BLaER1 treated with 17β-estradiol and CSF1 and Interleukin-3, amounts not matched to agents 10 nM and 100 nM (cell line): ENCODE data around the gene SDCCAG8.

Experiments used
- H3K27ac ChIP-seq, 11 experiments: shearing (Covaris generic); formaldehyde crosslinking; 2 replicates each; pipeline ENCODE4 v1.8.1; 2022
- H3K27me3 ChIP-seq, 11 experiments: shearing (Covaris generic); formaldehyde crosslinking; 2 replicates each; pipeline ENCODE4 v1.8.1; 2022
- H3K36me3 ChIP-seq, 11 experiments: shearing (Covaris generic); formaldehyde crosslinking; 2 replicates each; pipeline ENCODE4 v1.8.1; 2022
- H3K4me1 ChIP-seq, 10 experiments: shearing (Covaris generic); formaldehyde crosslinking; 2 replicates each; pipeline ENCODE4 v1.8.1; 2022
- H3K4me2 ChIP-seq, 11 experiments: shearing (Covaris generic); formaldehyde crosslinking; 2 replicates each; pipeline ENCODE4 v1.8.1; 2022
- H3K4me3 ChIP-seq, 10 experiments: shearing (Covaris generic); formaldehyde crosslinking; 2 replicates each; pipeline ENCODE4 v1.8.1; 2022
- H3K9ac ChIP-seq, 11 experiments: shearing (Covaris generic); formaldehyde crosslinking; 2 replicates each; pipeline ENCODE4 v1.8.1; 2022
- H3K9me3 ChIP-seq, 11 experiments: shearing (Covaris generic); formaldehyde crosslinking; replicated peaks in 1 of 11; 2 replicates each; pipeline ENCODE4 v1.8.1; 2022
- H4K20me1 ChIP-seq, 11 experiments: shearing (Covaris generic); formaldehyde crosslinking; 2 replicates each; pipeline ENCODE4 v1.8.1; 2022
- Cebpa-rat ChIP-seq, 11 experiments: shearing (Covaris generic); IDR thresholded peaks; 2 replicates each; pipeline ENCODE4 v1.8.1; 2022

Gene SDCCAG8

DNA sequence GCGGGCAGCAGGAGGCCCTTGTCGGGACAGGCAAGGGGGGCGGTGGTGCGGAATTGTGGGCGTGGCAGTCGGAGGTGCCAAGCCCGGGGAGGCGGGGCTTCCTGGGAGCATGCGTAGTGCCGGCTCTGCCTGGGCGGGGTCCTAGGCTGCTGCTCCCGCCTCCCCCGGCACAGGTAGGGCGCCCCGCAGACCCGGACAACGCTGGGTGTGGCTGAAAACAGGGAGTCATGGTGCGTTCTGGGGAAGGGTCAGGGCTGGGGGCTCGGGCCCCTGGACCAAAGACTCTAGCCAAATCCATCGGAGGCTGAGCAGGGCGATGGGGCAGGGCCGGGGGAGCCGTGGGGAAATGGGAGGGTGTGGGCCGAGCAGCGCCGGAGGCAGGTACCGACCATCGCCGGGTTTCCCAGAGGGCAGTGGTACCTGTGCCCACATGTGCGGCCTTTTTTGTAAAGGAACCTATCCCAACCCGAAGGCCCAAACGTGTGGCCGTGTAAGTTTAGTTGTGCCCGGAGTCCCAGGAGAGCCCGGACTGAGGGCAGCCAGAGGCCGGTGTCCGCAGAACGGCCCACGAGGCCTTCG lies 231.9 kb downstream of the SDCCAG8 start:
- Histone ChIP-seq H3K4me1 (peaks cover 7 to 20% (median 17%) of the 10 kb centered on the region in 10 experiments), H3K4me2 (no peak overlapping the region), H3K9me3 (peaks cover 0 to 10% (median 8%) of the 10 kb centered on the region in 11 experiments; a peak in 13 of 22 replicates), H3K27me3 (peaks cover 9 to 15% (median 12%) of the 10 kb centered on the region in 11 experiments), H3K9ac (no peak overlapping the region), H4K20me1 (peaks cover 0 to 21% (median 0%) of the 10 kb centered on the region in 11 experiments; a peak in 7 of 22 replicates), H3K36me3 (peaks cover 0 to 49% (median 4%) of the 10 kb centered on the region in 11 experiments; a peak in 12 of 22 replicates), H3K4me3 (no peak overlapping the region), H3K27ac (no peak overlapping the region)
- no peak for TF ChIP-seq Cebpa-rat (IDR thresholded peaks at IDR 0.05)

DNA sequence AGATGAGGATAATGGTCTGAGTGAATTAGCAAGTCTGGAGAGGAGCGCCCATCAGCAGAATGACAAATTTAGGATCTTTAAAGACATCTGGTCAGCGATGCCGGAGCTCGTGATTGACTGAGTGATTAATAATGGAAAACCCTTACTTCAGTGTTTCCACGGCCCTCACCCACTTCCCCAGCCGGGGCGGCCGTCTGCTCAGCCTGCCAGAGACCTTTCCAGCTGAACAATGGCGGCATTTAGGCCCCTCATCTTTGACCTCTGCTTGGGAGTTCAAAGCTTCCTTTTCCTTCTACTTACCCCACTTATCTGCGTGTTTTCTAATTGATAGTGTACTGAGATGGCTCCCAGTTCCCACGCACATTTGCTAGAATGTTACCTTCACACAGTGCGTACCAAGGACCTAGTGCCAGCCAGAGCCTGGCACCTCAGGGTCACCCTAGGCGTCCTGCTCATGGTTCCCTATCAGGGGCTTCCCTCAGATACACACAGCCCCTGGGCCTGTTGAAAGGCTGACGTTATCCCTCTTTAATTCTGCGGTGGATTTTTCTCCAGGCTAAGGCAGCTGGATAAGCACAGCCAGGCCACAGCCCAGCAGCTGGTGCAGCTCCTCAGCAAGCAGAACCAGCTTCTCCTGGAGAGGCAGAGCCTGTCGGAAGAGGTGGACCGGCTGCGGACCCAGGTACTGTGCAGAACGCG lies 232.8 kb downstream of the SDCCAG8 start:
- no peak overlapping the region for H3K27ac ChIP-seq

DNA sequence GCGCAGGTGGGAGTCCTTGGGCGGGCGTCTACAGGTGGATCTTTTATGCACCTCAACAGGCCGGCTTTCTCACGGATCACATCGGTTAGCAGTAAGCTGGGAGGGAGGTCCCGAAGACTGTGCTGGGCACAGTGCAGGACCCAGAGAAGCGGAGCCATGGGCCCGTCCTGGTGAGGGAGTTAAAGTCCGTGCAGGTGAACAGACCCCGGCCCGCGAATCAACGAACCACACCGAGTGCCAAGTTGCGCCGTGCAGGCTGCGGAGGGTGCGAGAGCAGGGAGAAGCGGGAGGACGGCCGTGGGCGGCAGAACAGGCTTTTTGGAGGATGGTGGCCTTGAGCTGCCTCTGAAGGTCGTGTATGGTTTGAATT lies 233.3 kb downstream of the SDCCAG8 start:
- Histone ChIP-seq H4K20me1 (peaks cover 0 to 7% (median 0%) of the 10 kb centered on the region in 11 experiments; a peak in 3 of 22 replicates), H3K9me3 (peaks cover 0 to 10% (median 8%) of the 10 kb centered on the region in 11 experiments; a peak in 13 of 22 replicates), H3K4me3 (no peak overlapping the region), H3K27ac (no peak overlapping the region), H3K36me3 (peaks cover 0 to 45% (median 4%) of the 10 kb centered on the region in 11 experiments; a peak in 12 of 22 replicates), H3K9ac (no peak overlapping the region), H3K4me2 (no peak overlapping the region), H3K27me3 (peaks cover 0 to 1% (median 0%) of the 10 kb centered on the region in 11 experiments; a peak in 4 of 22 replicates), H3K4me1 (peaks cover 6 to 25% (median 21%) of the 10 kb centered on the region in 10 experiments)
- TF ChIP-seq Cebpa-rat (IDR thresholded peaks at IDR 0.05) = no peak

More for the DNA sequence above, 232.8 kb downstream of the SDCCAG8 start:
- peaks cover 0 to 49% (median 4%) of the 10 kb centered on the region in 11 experiments; a peak in 12 of 22 replicates for H3K36me3 ChIP-seq
- TF ChIP-seq Cebpa-rat (IDR thresholded peaks at IDR 0.05) = no peak
- H3K9me3 ChIP-seq = peaks cover 0 to 10% (median 8%) of the 10 kb centered on the region in 11 experiments; a peak in 13 of 22 replicates
- H4K20me1 ChIP-seq = peaks cover 0 to 13% (median 0%) of the 10 kb centered on the region in 11 experiments; a peak in 4 of 22 replicates
- H3K4me2 ChIP-seq = no peak overlapping the region
- H3K27me3 ChIP-seq = peaks cover under 1 to 6% (median 4%) of the 10 kb centered on the region in 11 experiments; a peak in 21 of 22 replicates
- peaks cover under 1 to 20% (median 15%) of the 10 kb centered on the region in 10 experiments for H3K4me1 ChIP-seq
- no peak overlapping the region for H3K9ac ChIP-seq
- H3K4me3 ChIP-seq = no peak overlapping the region

DNA sequence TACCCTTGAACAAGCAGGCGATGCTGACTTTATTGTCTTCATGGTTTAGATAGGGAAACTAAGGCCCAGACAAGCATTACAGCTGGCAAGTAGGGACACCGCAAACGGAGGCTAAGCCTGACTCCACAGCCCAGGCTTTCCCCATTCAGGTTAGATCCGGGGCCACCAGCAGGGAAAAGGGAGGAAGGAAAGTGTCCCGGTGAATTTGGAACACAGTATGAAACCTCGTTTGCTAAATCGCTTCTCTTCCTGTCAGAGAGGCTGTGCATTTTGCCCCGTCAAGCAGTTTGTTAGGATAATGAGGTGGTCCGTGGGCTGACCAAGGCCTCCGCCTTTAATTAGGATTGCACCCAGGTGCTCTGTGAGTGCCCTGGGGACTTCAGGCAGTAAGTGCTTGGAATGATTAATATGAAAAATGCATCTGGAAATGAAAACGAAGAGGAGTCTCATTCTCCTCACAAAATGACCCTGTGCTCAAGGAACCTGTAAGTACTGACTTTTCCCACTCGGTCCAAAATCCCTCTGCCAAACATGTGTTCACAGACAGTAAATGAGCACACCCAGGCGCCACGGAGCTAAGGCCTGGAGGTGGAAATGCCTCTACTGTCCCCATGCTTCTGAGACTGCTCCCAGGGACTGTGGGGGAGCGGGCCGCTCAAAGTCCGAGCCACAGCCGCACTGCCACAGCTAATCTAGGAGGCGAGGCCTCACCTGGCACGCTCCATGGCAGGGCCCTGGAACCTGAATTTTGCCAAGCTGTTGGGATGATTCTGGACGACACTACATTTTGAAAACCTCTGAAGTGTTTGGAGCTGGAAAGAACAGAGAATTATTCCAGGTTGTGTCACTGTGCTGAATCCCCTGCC lies 234.1 kb downstream of the SDCCAG8 start:
- Histone ChIP-seq H3K4me3 (no peak overlapping the region), H3K4me2 (peak overlapping the region in 4 of 11 experiments; percentile 11 to 36 (median 29); a peak in 5 of 22 replicates), H3K36me3 (peaks cover 0 to 44% (median 4%) of the 10 kb centered on the region in 11 experiments; a peak in 12 of 22 replicates), H4K20me1 (peaks cover 0 to 5% (median 0%) of the 10 kb centered on the region in 11 experiments; a peak in 1 of 22 replicates), H3K27ac (no peak overlapping the region), H3K9ac (no peak overlapping the region), H3K27me3 (no peaks in the 10 kb centered on the region), H3K4me1 (peaks cover 13 to 33% (median 28%) of the 10 kb centered on the region in 10 experiments), H3K9me3 (peaks cover 0 to 10% (median 8%) of the 10 kb centered on the region in 11 experiments; a peak in 13 of 22 replicates)
- TF ChIP-seq Cebpa-rat (IDR thresholded peaks at IDR 0.05) = no peak

DNA sequence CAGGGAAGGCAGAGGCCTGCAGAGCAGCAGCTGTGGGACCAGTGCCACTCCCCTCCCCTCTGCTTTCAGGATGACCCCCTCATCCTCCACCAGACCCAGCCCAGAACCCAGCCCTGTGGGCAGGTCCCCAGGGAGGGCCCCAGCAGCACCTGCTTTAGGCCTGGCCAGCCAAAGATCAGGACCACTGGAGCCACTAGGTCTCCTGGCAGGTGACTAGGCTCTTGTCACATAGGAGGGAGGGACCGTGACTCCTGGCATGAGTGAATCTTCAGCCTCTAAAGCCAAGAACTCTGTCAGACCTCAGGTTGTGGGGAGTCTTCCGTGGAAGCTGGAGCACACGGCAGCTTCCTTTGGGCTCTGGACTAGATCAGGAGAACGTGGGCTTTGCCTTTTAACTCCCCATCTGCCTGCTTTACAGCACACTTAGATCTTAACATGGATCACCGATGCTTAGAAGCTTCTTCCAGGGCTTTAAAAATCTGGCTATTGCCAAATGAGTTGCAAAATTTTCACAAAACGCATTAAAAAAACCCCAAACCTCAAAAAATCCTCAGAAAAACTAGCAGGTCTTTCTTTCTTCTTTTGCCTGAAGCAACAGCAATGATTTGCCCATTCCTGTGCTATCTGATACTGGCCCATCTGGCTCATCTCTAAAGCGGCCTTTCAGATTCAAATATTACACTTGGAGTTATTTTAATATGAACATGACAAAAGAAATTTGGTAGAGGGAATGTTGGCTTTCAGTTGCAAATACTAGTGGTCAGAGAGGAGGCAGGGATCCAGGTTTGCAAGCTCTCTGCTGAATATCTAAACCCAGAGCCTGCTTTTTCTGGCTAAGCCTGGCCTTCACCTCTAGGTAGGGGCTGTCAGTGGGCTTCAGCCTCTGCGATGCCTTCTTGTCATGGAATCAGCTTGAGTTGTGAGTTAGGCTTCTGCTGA lies 235.2 kb downstream of the SDCCAG8 start:
- Histone ChIP-seq H3K4me2 (peak overlapping the region in 4 of 11 experiments; percentile 11 to 36 (median 29); a peak in 5 of 22 replicates), H3K27ac (peak overlapping the region in 2 of 11 experiments; percentile 6 to 22; a peak in 2 of 22 replicates), H3K4me1 (peaks cover 24 to 44% (median 39%) of the 10 kb centered on the region in 10 experiments), H3K36me3 (peaks cover 0 to 44% (median 4%) of the 10 kb centered on the region in 11 experiments; a peak in 12 of 22 replicates), H3K27me3 (no peaks in the 10 kb centered on the region), H3K9ac (peak overlapping the region in 1 of 11 experiments; percentile 19; a peak in 1 of 22 replicates), H4K20me1 (peaks cover 0 to 5% (median 0%) of the 10 kb centered on the region in 11 experiments; a peak in 1 of 22 replicates), H3K9me3 (peaks cover 0 to 10% (median 8%) of the 10 kb centered on the region in 11 experiments; a peak in 13 of 22 replicates), H3K4me3 (no peak overlapping the region)
- TF ChIP-seq Cebpa-rat (IDR thresholded peaks at IDR 0.05) = no peak

DNA sequence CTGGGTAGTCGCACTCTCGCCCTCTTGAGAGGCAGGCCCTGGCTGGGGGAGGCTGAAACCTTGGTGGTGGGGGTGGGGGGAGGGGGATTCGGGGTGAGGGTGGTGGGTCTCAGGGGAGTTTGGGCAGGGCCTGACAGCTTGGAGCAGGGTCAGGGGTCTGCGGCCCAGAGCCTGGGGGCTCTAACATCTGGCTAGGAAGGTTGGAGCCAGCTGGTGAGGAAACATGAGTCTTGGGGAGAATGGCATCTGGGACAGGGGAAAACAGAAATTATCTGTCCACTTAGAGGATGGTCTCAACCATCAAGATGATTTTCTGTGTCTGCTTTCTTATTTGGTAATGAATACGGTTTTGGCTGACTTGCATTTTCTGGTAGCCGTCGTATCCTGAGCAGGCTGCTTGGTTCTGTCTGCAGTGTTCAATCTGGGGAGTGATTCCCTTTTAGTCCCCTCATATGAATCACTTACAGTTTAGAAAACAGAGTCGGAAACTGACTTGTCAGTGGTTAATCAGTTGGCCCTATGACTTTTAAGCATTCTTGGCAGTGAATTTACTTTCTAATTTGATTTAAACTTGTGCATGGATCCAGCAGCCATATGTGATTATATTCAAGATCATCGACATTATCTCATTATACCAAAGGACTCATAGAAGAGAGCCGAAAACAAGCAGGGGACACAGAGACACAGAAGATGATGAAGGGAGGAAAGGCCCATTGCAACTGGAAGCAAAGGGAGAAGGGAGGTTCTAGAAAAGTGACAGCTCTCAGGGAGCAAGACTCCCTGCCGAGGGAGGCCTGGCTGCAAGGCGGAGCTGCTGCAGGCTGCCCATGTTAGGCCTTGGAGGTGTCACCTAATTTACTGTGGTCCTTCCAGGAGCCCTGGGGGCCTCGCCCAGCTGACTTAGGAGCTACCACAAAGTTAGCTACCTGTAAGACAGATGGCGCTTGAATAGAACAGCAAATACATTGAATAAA lies 237.6 kb downstream of the SDCCAG8 start:
- peaks cover 0 to 10% (median 8%) of the 10 kb centered on the region in 11 experiments; a peak in 13 of 22 replicates for H3K9me3 ChIP-seq
- no peak overlapping the region for H3K9ac ChIP-seq
- peak overlapping the region in 4 of 11 experiments; percentile 19 to 86 (median 78); a peak in 8 of 22 replicates for H3K4me2 ChIP-seq
- peaks cover 0 to 49% (median 13%) of the 10 kb centered on the region in 11 experiments; a peak in 14 of 22 replicates for H3K36me3 ChIP-seq
- H4K20me1 ChIP-seq = 0 out of 22 replicates have a peak, but pooled peaks cover 0 to 5% (median 0%) of the 10 kb centered on the region in 11 experiments
- TF ChIP-seq Cebpa-rat (IDR thresholded peaks at IDR 0.05) = no peak
- H3K27me3 ChIP-seq = no peaks in the 10 kb centered on the region
- H3K4me1 ChIP-seq = peaks cover 35 to 58% (median 51%) of the 10 kb centered on the region in 10 experiments
- peak overlapping the region in 7 of 11 experiments; percentile 14 to 94 (median 81); a peak in 6 of 22 replicates for H3K27ac ChIP-seq
- H3K4me3 ChIP-seq = no peak overlapping the region
